Stimulated activated CD4-positive, alpha-beta T cell treated with anti-CD3 and anti-CD28 coated beads, Interleukin-1b, Interleukin-23, amount 100 ng/mL, for 1 hour (primary cell): ENCODE measurements around the gene ABCA2.
"Not testable (repeated sequence)": the region's sequence is repeated elsewhere in the genome, so short reads cannot be mapped to it uniquely, and the experiment has no call there.

ENCODE experiments used
- DNase-seq, 2 donors: peaks; one replicate each; pipeline ENCODE4 v3.0.0-alpha.2; 2020; ENCODE audit warnings: low read depth in 2 of 2

Gene ABCA2

DNA sequence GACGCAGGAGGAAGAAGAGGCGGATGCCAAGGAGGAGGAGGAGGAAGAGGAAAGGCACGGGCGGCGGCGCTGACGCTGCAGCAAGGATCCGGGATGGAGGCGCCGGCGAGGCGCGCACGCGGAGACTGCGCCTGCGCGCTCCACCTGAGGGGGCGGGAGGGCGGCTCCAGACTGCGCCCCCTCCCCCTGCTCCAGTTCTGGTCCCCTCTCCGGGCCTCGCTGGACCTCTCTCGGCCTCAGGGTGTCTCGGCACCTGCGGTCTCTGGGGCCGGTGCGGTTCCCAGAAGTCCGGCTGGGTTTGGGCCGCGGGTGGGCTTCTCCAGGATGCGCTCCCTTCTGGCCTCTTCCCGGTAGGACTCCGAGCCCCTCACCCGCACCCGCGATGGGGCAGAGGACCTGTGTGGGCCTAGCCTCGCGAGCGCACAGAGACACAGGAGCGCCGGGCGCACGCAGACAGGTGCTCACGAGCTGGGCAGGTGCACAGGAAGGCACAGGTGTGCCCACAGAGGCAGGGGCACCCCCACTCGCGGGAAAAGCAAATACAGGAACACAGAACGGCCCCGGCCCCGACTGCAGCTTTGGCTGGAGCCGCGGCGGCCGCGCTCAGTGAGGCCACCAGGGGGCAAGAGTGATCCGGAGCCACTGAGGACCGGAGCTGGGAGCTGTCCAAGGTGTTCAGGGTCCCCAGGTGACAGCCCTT lies 18.2 kb upstream of the ABCA2 start, which contains the start of gene NPDC1:
NPDC1 (minus strand) TSS at position 90 of the 700 bp plus-strand sequence. CDS start 188 bp downstream, outside the sequence.
- DNase-seq: peak; percentile 57 to 70

- DNase-seq: no peak
These were observed 17.5 kb upstream of the ABCA2 start for GRCh38 chr9:137045294-137046087.

DNA sequence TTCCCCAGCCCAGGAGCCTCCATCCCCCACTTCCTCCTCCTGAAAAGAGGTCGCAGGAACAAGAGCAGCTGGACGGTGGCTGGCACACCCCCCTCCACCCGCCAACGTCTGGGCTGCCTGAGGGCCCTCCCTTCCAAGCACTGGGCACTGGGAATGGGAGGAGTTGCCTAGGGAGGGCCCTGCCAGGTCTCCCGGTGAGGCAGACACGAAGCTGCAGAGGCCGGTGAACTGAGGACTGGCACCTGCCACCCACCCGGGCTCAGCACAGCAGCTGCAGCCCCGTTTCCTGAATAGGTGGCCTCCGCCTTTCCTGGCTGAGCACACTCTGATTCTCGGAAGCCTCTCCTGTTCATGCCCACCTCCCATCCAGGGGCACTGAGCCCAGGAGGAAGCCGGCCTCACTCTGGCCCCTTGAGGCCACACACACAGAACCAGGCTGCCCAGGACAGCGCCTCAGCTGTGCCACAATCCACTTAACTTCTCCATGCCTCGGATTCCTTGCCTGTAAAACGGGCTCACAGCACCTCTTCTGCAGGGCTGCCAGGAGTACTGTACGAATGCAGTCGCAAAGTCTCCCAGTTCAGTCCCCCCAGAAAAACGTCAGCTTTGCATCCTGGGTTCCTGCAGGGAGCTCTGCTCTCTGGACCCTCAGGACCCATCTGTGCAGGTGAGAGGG lies 16.6 kb upstream of the ABCA2 start:
- DNase-seq: no peak

GRCh38 chr9:137044037-137044436 lies 16.0 kb upstream of the ABCA2 start:
- DNase-seq: no peak

- no peak for DNase-seq
These were observed 15.0 kb upstream of the ABCA2 start for GRCh38 chr9:137042751-137043727.

DNA sequence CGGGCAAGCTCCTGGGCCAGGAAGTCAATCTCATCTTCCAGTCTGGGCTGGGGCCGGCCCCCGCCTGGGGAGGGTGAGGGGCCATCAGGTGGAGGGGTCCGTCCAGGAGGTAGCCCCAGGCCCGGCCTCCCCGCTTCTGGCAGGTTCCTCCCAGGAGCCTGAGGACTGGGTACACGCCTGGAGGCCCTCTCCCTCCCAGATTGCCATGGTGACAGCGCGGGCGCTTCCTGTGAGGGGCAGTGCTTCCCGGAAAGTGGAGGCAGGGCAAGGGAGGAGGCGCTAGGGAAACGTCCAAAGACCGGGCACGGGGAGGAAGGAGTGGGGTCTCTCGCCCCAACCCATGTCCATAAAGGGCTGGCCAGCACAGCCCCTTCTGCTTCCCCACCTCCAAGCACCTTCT lies 13.1 kb upstream of the ABCA2 start:
- DNase-seq: no peak

GRCh38 chr9:137040568-137040967 lies 12.5 kb upstream of the ABCA2 start:
- no peak for DNase-seq

GRCh38 chr9:137039611-137040366 lies 11.8 kb upstream of the ABCA2 start:
- DNase-seq: no peak

DNA sequence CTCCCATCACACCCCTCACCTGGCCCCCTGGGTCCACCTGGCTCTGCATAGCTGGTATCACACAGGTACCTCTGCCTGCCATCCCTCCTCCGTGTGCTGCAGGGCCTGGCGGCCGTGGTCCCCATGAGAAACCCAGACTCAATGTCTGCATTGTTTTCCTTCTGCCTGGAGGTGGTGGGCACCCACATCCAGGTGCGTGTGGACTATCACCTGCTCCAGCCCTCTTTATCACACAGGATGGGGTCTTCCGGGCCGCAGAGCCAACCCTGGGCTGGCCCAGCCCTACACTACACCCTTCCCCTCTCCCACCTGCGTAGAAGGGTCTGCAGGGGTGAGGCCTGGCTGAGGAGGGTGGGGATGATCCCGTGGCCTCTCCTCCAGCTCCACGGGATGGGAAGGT lies 10.9 kb upstream of the ABCA2 start:
- DNase-seq: no peak

GRCh38 chr9:137037483-137037882 lies 9.4 kb upstream of the ABCA2 start:
- no peak for DNase-seq

- no peak for DNase-seq
These were observed 9.0 kb upstream of the ABCA2 start for GRCh38 chr9:137037035-137037434.

GRCh38 chr9:137035937-137036336 lies 7.9 kb upstream of the ABCA2 start:
- no peak for DNase-seq

- no peak for DNase-seq
These were observed 7.4 kb upstream of the ABCA2 start for GRCh38 chr9:137035507-137035834.

GRCh38 chr9:137034709-137035506 lies 6.9 kb upstream of the ABCA2 start:
- DNase-seq: peak; percentile 75 to 77

- no peak for DNase-seq
These were observed 6.1 kb upstream of the ABCA2 start for GRCh38 chr9:137034039-137034708.

GRCh38 chr9:137033481-137033880 lies 5.4 kb upstream of the ABCA2 start:
- DNase-seq: not testable (repeated sequence)

DNA sequence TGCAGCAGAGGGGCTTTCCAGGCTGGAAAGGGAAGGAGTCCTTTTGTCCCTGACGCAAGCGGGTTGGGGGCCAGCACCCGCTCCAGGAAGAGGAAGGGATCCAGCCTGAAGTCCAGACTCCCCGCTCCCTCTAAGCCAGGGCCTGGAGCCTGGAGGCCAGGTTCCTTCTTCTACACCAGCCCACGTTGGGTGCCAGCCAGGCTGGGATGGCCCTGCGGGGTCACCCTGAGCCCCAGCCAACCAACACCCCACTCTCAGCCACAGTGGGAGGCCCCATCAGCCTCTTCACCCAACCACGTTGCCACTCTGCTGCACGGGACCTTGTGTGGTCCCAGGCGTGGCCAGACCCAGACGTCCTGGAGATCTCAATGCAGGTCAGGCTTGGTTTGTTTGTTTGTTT lies 4.8 kb upstream of the ABCA2 start:
- DNase-seq: no peak

- DNase-seq: no peak
These were observed 4.0 kb upstream of the ABCA2 start, which contains the start of gene FUT7 for GRCh38 chr9:137031904-137032640. Gene FUT7, minus strand, starts transcription at chr9:137032088. Its CDS starts 97 bp downstream, at chr9:137031991.
